Measurements from ENCODE around the gene PPP1R12B. TPM values are rescaled to one million over a fixed set of nuclear protein-coding genes. Genes with fewer than 3 reads are reported as not detected.

The PPP1R12B gene
- total RNA-seq, 1 donor from 2014 or later: 49.1 TPM

DNA sequence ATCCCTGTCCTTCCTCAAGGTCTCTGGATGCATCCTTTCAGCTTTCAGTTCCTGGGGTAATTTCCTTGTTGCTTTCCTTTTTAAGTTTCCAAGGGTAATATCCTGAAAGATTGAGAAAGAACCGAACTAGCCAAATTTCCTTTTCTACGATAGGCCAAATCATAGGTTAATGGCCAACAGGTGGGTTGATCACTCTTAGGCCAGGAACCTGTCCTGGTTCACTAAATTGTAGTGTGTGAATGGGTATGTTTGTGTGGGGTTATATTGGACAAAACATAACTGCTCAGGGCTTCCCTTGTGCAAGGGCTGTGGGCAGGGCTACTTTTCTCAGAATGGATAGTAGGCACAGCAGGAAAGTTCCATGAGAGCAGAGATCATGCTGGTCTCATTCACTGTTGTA lies 23.9 kb upstream of the PPP1R12B start:
- Histone ChIP-seq H3K36me3 (no peaks in the 10 kb centered on the region), H3K27me3 (no peaks in the 10 kb centered on the region), H3K4me3 (no peak overlapping the region), H3K4me1 (no peaks in the 10 kb centered on the region), H3K27ac (no peak overlapping the region), H3K9me3 (no peaks in the 10 kb centered on the region)
- intact Hi-C loops (cut with DNase I): no loop called here
- ATAC-seq: no peak
- TF ChIP-seq, protein P1, sequence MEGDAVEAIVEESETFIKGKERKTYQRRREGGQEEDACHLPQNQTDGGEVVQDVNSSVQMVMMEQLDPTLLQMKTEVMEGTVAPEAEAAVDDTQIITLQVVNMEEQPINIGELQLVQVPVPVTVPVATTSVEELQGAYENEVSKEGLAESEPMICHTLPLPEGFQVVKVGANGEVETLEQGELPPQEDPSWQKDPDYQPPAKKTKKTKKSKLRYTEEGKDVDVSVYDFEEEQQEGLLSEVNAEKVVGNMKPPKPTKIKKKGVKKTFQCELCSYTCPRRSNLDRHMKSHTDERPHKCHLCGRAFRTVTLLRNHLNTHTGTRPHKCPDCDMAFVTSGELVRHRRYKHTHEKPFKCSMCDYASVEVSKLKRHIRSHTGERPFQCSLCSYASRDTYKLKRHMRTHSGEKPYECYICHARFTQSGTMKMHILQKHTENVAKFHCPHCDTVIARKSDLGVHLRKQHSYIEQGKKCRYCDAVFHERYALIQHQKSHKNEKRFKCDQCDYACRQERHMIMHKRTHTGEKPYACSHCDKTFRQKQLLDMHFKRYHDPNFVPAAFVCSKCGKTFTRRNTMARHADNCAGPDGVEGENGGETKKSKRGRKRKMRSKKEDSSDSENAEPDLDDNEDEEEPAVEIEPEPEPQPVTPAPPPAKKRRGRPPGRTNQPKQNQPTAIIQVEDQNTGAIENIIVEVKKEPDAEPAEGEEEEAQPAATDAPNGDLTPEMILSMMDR (IDR thresholded peaks at IDR 0.05): no peak
- no peak for DNase-seq

DNA sequence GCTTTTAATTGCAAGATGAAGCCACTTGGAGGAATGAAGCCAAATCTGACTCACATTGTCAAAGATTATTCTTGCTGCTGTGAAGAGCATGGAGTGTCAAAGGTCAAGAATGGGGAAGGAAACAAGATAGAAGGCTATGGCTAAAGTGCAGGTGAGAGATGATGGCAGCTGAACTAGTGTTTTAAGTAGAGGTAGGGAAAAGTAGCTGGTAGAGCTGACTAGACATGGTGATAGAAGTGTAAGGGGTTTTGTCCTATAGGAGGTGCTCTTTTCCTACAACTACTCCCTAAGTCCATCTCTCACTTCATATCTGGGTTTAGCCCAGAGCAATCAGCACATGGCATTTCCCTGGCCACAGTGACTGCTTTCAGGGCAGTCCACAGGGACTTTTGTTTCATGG lies 18.6 kb upstream of the PPP1R12B start:
- Histone ChIP-seq H3K9me3 (no peaks in the 10 kb centered on the region), H3K27ac (no peak overlapping the region), H3K4me1 (no peaks in the 10 kb centered on the region), H3K36me3 (no peaks in the 10 kb centered on the region), H3K27me3 (no peaks in the 10 kb centered on the region), H3K4me3 (no peak overlapping the region)
- intact Hi-C loops (cut with DNase I): no loop called here
- TF ChIP-seq, protein P1 (IDR thresholded peaks at IDR 0.05): no peak
- DNase-seq (no peak), ATAC-seq (no peak)

DNA sequence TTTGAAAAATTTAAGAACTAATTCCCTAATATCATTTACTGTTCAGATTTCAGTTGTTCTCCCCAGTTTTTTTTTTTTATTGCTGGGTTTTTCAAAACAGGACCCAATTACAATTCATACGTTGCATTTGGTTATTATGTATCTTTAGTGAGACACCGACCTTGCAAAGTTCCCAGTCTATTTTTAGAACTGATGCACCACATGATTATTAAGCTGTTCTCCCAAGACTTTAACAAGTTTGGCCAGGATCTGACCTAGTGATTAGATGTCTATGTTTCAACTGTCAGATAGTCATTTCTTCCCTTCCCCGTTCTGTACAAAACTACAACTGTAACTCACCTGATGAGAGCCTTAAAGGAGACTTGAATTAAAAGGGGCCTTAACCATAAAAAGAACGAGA lies 14.6 kb upstream of the PPP1R12B start:
- TF ChIP-seq, protein P1 (IDR thresholded peaks at IDR 0.05): no peak
- Histone ChIP-seq H3K9me3 (no peaks in the 10 kb centered on the region), H3K4me1 (no peaks in the 10 kb centered on the region), H3K4me3 (no peak overlapping the region), H3K36me3 (no peaks in the 10 kb centered on the region), H3K27me3 (no peaks in the 10 kb centered on the region), H3K27ac (no peak overlapping the region)
- no peak for DNase-seq
- intact Hi-C loops (cut with DNase I): no loop called here
- no peak for ATAC-seq

DNA sequence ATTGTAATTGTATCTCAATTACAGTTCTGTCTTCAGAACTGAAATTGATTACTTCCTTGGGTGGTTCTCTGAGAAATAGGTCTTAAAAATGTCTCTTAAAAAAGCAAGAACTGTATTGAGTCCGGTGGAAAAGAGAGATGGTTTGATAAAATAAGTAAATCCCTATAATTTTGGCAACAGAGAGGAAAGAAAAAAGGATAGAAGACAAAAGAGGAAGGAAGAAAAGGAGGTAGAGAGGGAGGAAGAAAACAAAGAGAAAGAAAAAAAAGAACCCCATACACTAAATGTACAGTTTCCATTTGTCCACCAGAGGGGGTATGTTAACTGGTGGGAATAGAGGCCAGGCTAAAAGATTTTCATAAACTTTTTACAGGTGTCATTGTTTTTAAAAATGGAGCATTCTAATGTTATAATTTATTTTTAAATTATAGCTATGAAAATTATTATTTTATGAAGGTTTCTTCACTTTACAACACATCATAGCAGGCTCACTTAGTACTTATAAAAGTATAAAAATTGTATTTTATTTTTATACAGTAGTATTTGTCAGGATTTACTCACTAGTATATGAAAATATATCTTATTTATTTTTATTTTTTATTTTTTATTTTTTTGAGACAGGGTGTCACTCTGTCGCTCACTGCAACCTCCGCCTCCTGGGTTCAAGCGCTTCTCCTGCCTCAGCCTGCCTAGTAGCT lies 4.7 kb upstream of the PPP1R12B start:
- no peaks in the 10 kb centered on the region for H3K36me3 ChIP-seq
- DNase-seq (no peak), ATAC-seq (no peak)
- H3K9me3 ChIP-seq: no peaks in the 10 kb centered on the region
- no peak overlapping the region for H3K27ac ChIP-seq
- no peak overlapping the region for H3K4me3 ChIP-seq
- TF ChIP-seq, protein P1 (IDR thresholded peaks at IDR 0.05): peak; percentile 87
- H3K27me3 ChIP-seq: no peaks in the 10 kb centered on the region
- peaks cover 8% of the 10 kb centered on the region for H3K4me1 ChIP-seq
- intact Hi-C loops (cut with DNase I): no loop called here

DNA sequence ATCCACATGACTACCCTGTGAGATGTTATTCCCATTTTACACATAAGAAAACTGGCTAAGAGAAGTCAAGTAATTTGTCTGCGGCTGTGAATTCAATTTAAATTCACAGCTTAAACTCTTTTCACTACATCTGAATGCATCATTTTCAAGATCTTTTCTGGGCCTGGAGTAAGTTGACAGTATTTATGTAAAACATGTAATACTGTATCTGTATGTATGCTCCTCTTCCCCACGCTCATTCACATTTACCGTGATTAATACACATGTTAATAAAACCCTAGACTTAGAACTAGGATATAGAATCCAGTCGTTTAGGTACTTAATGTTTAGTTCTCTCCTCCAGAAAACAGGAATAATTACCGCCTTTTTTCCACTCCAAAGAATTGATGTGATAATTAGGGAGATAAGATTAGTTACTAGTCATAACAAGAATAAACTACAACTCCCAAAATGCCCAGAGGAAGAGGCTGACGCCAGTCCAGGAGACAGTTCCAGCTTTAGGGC lies 442 bp upstream of the PPP1R12B start:
- Histone ChIP-seq H3K27ac (no peak overlapping the region), H3K4me1 (peaks cover 12% of the 10 kb centered on the region), H3K27me3 (no peaks in the 10 kb centered on the region), H3K9me3 (no peaks in the 10 kb centered on the region), H3K36me3 (no peaks in the 10 kb centered on the region), H3K4me3 (no peak overlapping the region)
- intact Hi-C loops (cut with DNase I): no loop called here
- no peak for ATAC-seq
- TF ChIP-seq, protein P1 (IDR thresholded peaks at IDR 0.05): no peak
- no peak for DNase-seq

All from upper lobe of right lung (tissue), 1 donor.